ENCODE measurements around the gene CCT6B. TPM values are rescaled to one million over a fixed set of nuclear protein-coding genes. Genes with fewer than 3 reads are reported as not detected.

The CCT6B gene
- total RNA-seq, 1 experiment from 2014 or later, result 1.1 TPM

GRCh38 chr17:34993031-34993430 lies 31.8 kb upstream of the CCT6B start (continued):
- no peak for TF ChIP-seq EZH2 (IDR thresholded peaks at IDR 0.05)
- no peak for TF ChIP-seq ZBTB33 (IDR thresholded peaks at IDR 0.05; ENCODE audit: extremely low read depth, insufficient replicate concordance, low read length)
- TF ChIP-seq, protein P1, sequence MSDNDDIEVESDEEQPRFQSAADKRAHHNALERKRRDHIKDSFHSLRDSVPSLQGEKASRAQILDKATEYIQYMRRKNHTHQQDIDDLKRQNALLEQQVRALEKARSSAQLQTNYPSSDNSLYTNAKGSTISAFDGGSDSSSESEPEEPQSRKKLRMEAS (IDR thresholded peaks at IDR 0.05), result no peak

DNA sequence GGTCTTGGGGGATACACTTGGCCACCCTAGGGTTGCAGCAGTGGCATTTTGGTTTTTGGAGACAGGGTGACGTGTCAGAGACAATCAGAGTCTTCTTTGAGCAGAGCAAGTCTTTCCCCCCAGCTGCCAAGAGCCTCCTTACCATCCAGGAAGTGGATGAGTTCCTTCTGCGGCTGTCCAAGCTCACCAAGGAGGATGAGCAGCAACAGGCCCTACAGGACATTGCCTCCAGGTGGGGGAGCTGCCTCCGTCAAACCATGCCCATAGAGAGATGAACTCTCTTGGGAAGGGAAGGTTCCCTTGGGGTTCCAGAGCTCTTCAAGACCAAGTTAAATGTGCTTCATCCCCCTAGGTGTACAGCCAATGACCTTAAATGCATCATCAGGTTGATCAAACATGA lies 30.3 kb upstream of the CCT6B start:
- Histone ChIP-seq H3K36me3 (ENCODE audit: control insufficient read depth in 1 of 2, insufficient read depth in 2 of 2, low read length in 2 of 2) (peaks cover 43 to 59% of the 10 kb centered on the region in 2 experiments; a peak in 3 of 4 replicates), H3K4me1 (ENCODE audit: control insufficient read depth in 1 of 2, insufficient read depth in 2 of 2, low read length in 2 of 2) (no peaks in the 10 kb centered on the region), H3K9me3 (ENCODE audit: control insufficient read depth in 1 of 2, insufficient read depth in 1 of 2, low read depth in 1 of 2, low read length in 2 of 2) (no peaks in the 10 kb centered on the region), H4K20me1 (ENCODE audit: insufficient read depth) (no peaks in the 10 kb centered on the region), H3K27me3 (ENCODE audit: insufficient read depth, low read length) (no peaks in the 10 kb centered on the region), H3K9ac (ENCODE audit: low read length) (no peak overlapping the region), H3K4me3 (replicated peaks in 1 of 2; ENCODE audit: low read depth in 1 of 2, low read length in 2 of 2) (no peak overlapping the region), H2AFZ (ENCODE audit: low read depth, low read length, poor library complexity, severe bottlenecking) (no peak overlapping the region), H3K79me2 (ENCODE audit: insufficient read depth, low read length) (no peaks in the 10 kb centered on the region; the same call in 1 of the 2 replicates), H3K27ac (ENCODE audit: low read depth, low read length) (no peak overlapping the region), H3K4me2 (ENCODE audit: low read length) (no peak overlapping the region), H3K9me2 (ENCODE audit: insufficient read depth) (no peaks in the 10 kb centered on the region)
- no peak for DNase-seq (ENCODE audit: low read depth, low spot score)
- POLR2A ChIA-PET, result interaction anchor here (0.6 kb wide), 1 partner anchor 74 kb away, joined by 3 read pairs; no protein-coding TSS in a partner anchor
- RAD21 ChIA-PET (ENCODE audit: low non-redundant PET in 1 of 2, low total read pairs in 2 of 2, uncharacterized antibody in 2 of 2, unreplicated experiment in 2 of 2), result no interaction called here
- intact Hi-C loops (cut with micrococcal nuclease), result loop anchor here (10.0 kb wide), 1 partner anchor 567 kb away; no protein-coding TSS in a partner anchor
- CTCF ChIA-PET, result interaction anchor here (1.2 kb wide), 1 partner anchor 8 kb away, joined by 4 read pairs; no protein-coding TSS in a partner anchor
- ATAC-seq, result no peak
- TF ChIP-seq ZNF274 (IDR thresholded peaks at IDR 0.05; ENCODE audit: low read depth, low read length) (no peak), FOSL1 (IDR thresholded peaks at IDR 0.05; ENCODE audit: low read depth) (no peak), RAD21 (IDR thresholded peaks at IDR 0.05; ENCODE audit: low read depth) (no peak), SRF (IDR thresholded peaks at IDR 0.05; ENCODE audit: low read depth) (no peak), JUND (IDR thresholded peaks at IDR 0.05) (no peak), ZFX (IDR thresholded peaks at IDR 0.05) (no peak), POLR2A (IDR thresholded peaks at IDR 0.05; ENCODE audit: borderline replicate concordance, extremely low read depth, insufficient read depth, insufficient read length) (no peak), POLR2AphosphoS5 (IDR thresholded peaks at IDR 0.05; ENCODE audit: low read depth, low read length) (no peak)
- no TSS peak for BruUV-seq (replicated peaks)
